SJSA1 (cell line): ENCODE results near the gene DUT. TPM values are rescaled to one million over a fixed set of nuclear protein-coding genes. Genes with fewer than 3 reads are reported as not detected.

Source experiments
- DNase-seq, 2 experiments: peaks; one replicate each; pipeline ENCODE4 v3.0.0-alpha.2; 2015 to 2020; ENCODE audit warnings: low spot score in 2 of 2, low read depth in 1 of 2
- H3K27ac ChIP-seq: fragments of 250-450 bp; sonication (Bioruptor Pico); 2 replicates; pipeline ENCODE4 v1.5.1; 2020; ENCODE audit warnings: mild to moderate bottlenecking, moderate library complexity
- H3K27me3 ChIP-seq: fragments of 250-450 bp; sonication (Bioruptor Pico); replicated peaks from 2 replicates; pipeline ENCODE4 v1.5.1; 2020; ENCODE audit warnings: mild to moderate bottlenecking, moderate library complexity
- H3K36me3 ChIP-seq: fragments of 250-450 bp; sonication (Bioruptor Pico); 2 replicates; pipeline ENCODE4 v1.5.1; 2020; ENCODE audit warnings: mild to moderate bottlenecking
- H3K4me1 ChIP-seq: fragments of 250-450 bp; sonication (Bioruptor Pico); replicated peaks from 2 replicates; pipeline ENCODE4 v1.6.1; 2021; ENCODE audit warnings: mild to moderate bottlenecking
- H3K4me3 ChIP-seq: fragments of 250-450 bp; sonication (Bioruptor Pico); 2 replicates; pipeline ENCODE4 v1.5.1; 2020; ENCODE audit warnings: mild to moderate bottlenecking
- H3K9me3 ChIP-seq: fragments of 250-450 bp; sonication (Bioruptor Pico); replicated peaks from 2 replicates; pipeline ENCODE4 v1.5.1; 2020; ENCODE audit warnings: mild to moderate bottlenecking
- total RNA-seq: library from RNA; depleted of rRNA; stranded (reverse); fragments of >200 nt; shearing (Covaris generic); gene quantifications from 2 replicates; pipeline ENCODE4 v1.2.3, GENCODE V29; 2014

The DUT gene
- total RNA-seq, 1 experiment from 2014 or later = 114 TPM

- Histone ChIP-seq H3K27me3 (no peaks in the 10 kb centered on the region), H3K4me3 (no peak overlapping the region), H3K27ac (no peak overlapping the region), H3K4me1 (peaks cover 3% of the 10 kb centered on the region), H3K9me3 (no peaks in the 10 kb centered on the region; the same call in 1 of the 2 replicates), H3K36me3 (no peaks in the 10 kb centered on the region)
- DNase-seq = no peak
Measured at GRCh38 chr15:48366584-48367312, 35.5 kb downstream of the DUT start.

- H3K27ac ChIP-seq = no peak overlapping the region
- H3K36me3 ChIP-seq = no peaks in the 10 kb centered on the region
- no peaks in the 10 kb centered on the region for H3K27me3 ChIP-seq
- no peaks in the 10 kb centered on the region; the same call in 1 of the 2 replicates for H3K4me1 ChIP-seq
- H3K9me3 ChIP-seq = no peaks in the 10 kb centered on the region; the same call in 1 of the 2 replicates
- DNase-seq = no peak
- H3K4me3 ChIP-seq = no peak overlapping the region
Measured at GRCh38 chr15:48367483-48367882, 36.3 kb downstream of the DUT start.

- H3K4me3 ChIP-seq = no peak overlapping the region
- H3K36me3 ChIP-seq = no peaks in the 10 kb centered on the region
- no peak for DNase-seq
- H3K9me3 ChIP-seq = no peaks in the 10 kb centered on the region
- H3K27me3 ChIP-seq = no peaks in the 10 kb centered on the region
- no peak overlapping the region for H3K27ac ChIP-seq
- H3K4me1 ChIP-seq = peaks cover 11% of the 10 kb centered on the region
Measured at GRCh38 chr15:48370460-48370859, 39.2 kb downstream of the DUT start.

GRCh38 chr15:48371550-48371949 is 40.3 kb downstream of the DUT start:
- Histone ChIP-seq H3K36me3 (no peaks in the 10 kb centered on the region), H3K4me3 (no peak overlapping the region), H3K27me3 (no peaks in the 10 kb centered on the region), H3K9me3 (no peaks in the 10 kb centered on the region), H3K27ac (no peak overlapping the region), H3K4me1 (peaks cover 11% of the 10 kb centered on the region)
- no peak for DNase-seq

- Histone ChIP-seq H3K4me3 (no peak overlapping the region), H3K27ac (no peak overlapping the region), H3K4me1 (peaks cover 11% of the 10 kb centered on the region), H3K27me3 (no peaks in the 10 kb centered on the region), H3K36me3 (no peaks in the 10 kb centered on the region), H3K9me3 (no peaks in the 10 kb centered on the region)
- DNase-seq = no peak
Measured at GRCh38 chr15:48371961-48372360, 40.7 kb downstream of the DUT start.

- peak; percentile 33 to 67 for DNase-seq
- Histone ChIP-seq H3K4me3 (no peak overlapping the region), H3K4me1 (peaks cover 11% of the 10 kb centered on the region), H3K27ac (0 out of 2 replicates have a peak overlapping the region, but pooled peaks have one; percentile 9), H3K9me3 (no peaks in the 10 kb centered on the region), H3K36me3 (no peaks in the 10 kb centered on the region), H3K27me3 (no peaks in the 10 kb centered on the region)
Measured at GRCh38 chr15:48373821-48374451, 42.7 kb downstream of the DUT start.

- Histone ChIP-seq H3K4me3 (no peak overlapping the region), H3K36me3 (no peaks in the 10 kb centered on the region), H3K27ac (no peak overlapping the region), H3K9me3 (no peaks in the 10 kb centered on the region), H3K27me3 (no peaks in the 10 kb centered on the region), H3K4me1 (peaks cover 11% of the 10 kb centered on the region)
- no peak for DNase-seq
Measured at GRCh38 chr15:48374472-48374871, 43.2 kb downstream of the DUT start.

- no peaks in the 10 kb centered on the region for H3K36me3 ChIP-seq
- H3K9me3 ChIP-seq = no peaks in the 10 kb centered on the region
- no peak overlapping the region for H3K27ac ChIP-seq
- DNase-seq = no peak
- H3K4me1 ChIP-seq = peaks cover 11% of the 10 kb centered on the region
- H3K4me3 ChIP-seq = no peak overlapping the region
- H3K27me3 ChIP-seq = no peaks in the 10 kb centered on the region
Measured at GRCh38 chr15:48375767-48376166, 44.5 kb downstream of the DUT start.

GRCh38 chr15:48380198-48380597 is 49.0 kb downstream of the DUT start:
- Histone ChIP-seq H3K9me3 (no peaks in the 10 kb centered on the region), H3K27ac (no peak overlapping the region), H3K4me3 (no peak overlapping the region), H3K4me1 (no peaks in the 10 kb centered on the region), H3K27me3 (no peaks in the 10 kb centered on the region), H3K36me3 (no peaks in the 10 kb centered on the region)
- DNase-seq = no peak

GRCh38 chr15:48381861-48382260 is 50.6 kb downstream of the DUT start:
- H3K27ac ChIP-seq = no peak overlapping the region
- no peak overlapping the region for H3K4me3 ChIP-seq
- no peaks in the 10 kb centered on the region for H3K27me3 ChIP-seq
- DNase-seq = no peak
- H3K4me1 ChIP-seq = no peaks in the 10 kb centered on the region
- H3K9me3 ChIP-seq = no peaks in the 10 kb centered on the region
- no peaks in the 10 kb centered on the region for H3K36me3 ChIP-seq

GRCh38 chr15:48383031-48383430 is 51.8 kb downstream of the DUT start:
- Histone ChIP-seq H3K27ac (no peak overlapping the region), H3K4me1 (no peaks in the 10 kb centered on the region), H3K36me3 (no peaks in the 10 kb centered on the region), H3K27me3 (no peaks in the 10 kb centered on the region), H3K4me3 (no peak overlapping the region), H3K9me3 (no peaks in the 10 kb centered on the region)
- no peak for DNase-seq

- peaks cover 14% of the 10 kb centered on the region for H3K4me1 ChIP-seq
- H3K36me3 ChIP-seq = no peaks in the 10 kb centered on the region
- H3K9me3 ChIP-seq = no peaks in the 10 kb centered on the region
- H3K27me3 ChIP-seq = no peaks in the 10 kb centered on the region
- H3K4me3 ChIP-seq = no peak overlapping the region
- DNase-seq = no peak
- H3K27ac ChIP-seq = no peak overlapping the region
Measured at GRCh38 chr15:48384616-48385015, 53.4 kb downstream of the DUT start.

- H3K4me3 ChIP-seq = no peak overlapping the region
- H3K27me3 ChIP-seq = no peaks in the 10 kb centered on the region
- peaks cover 19% of the 10 kb centered on the region for H3K4me1 ChIP-seq
- H3K9me3 ChIP-seq = no peaks in the 10 kb centered on the region
- H3K36me3 ChIP-seq = no peaks in the 10 kb centered on the region
- no peak for DNase-seq
- no peak overlapping the region for H3K27ac ChIP-seq
Measured at GRCh38 chr15:48385031-48385830, 54.0 kb downstream of the DUT start.
